Measurements from ENCODE around the gene CBLC. TPM values are rescaled to one million over a fixed set of nuclear protein-coding genes. Genes with fewer than 3 reads are reported as not detected.

Gene CBLC, protein sequence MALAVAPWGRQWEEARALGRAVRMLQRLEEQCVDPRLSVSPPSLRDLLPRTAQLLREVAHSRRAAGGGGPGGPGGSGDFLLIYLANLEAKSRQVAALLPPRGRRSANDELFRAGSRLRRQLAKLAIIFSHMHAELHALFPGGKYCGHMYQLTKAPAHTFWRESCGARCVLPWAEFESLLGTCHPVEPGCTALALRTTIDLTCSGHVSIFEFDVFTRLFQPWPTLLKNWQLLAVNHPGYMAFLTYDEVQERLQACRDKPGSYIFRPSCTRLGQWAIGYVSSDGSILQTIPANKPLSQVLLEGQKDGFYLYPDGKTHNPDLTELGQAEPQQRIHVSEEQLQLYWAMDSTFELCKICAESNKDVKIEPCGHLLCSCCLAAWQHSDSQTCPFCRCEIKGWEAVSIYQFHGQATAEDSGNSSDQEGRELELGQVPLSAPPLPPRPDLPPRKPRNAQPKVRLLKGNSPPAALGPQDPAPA
- 1.3 and 1.8 TPM in 2 replicates for total RNA-seq

GRCh38 chr19:44777715-44778347 is at the start of gene CBLC:
Gene CBLC, plus strand, starts transcription at chr19:44777890. Its CDS starts 42 bp downstream, at chr19:44777932.

GRCh38 chr19:44748426-44749254 is 29.1 kb upstream of the CBLC start, which contains the start of gene BCL3:
Gene BCL3, plus strand, starts transcription at chr19:44748708. Its CDS starts 83 bp downstream, at chr19:44748791.

GRCh38 chr19:44808463-44809371 is 31.0 kb downstream of the CBLC start, which contains the start of gene BCAM:
Gene BCAM, plus strand, starts transcription at chr19:44809103. Its CDS starts 22 bp downstream, at chr19:44809125.

DNA sequence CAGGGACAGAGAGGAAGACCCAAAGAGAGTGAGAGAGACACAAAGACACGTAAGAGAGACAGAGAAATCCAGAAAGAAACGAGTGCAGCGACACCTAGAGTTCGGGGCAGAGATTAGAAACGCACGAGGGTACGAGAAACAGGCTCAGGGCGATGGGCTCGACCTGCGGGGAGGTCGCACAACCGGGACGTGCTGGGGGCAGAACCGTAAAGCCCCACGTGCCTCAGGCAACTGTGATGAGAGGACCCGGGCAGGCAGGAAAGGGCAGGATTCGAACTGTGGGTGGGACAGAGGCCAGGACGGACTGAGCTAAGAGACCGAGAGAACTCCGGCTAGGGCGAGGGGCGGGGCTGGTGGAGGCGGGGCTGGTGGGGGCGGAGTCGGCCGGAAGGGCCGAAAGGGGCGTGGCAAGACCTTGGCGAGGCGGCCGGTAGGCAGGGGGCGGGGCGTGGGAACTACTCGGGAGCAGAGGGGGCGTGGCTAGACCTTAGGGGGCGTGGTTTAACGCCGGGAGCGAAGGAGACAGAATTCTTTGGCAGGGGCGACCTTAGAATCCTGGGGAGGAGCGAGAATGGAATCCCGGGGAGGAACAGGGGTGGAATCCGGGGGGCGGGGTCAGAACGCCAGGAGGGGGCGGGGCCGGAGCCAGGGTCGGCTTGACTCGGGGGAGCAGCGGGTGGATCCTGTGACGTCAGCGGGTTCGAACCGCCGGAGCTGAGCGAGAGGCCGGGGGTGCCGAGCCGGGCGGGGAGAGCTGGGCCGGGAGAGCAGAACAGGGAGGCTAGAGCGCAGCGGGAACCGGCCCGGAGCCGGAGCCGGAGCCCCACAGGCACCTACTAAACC is 68.1 kb downstream of the CBLC start, which contains the start of gene NECTIN2:
TSS of gene NECTIN2 (plus strand) at position 686 of the 843 bp plus-strand sequence. CDS start 229 bp downstream, outside the sequence.

Other genes with a start within 250 kb of the CBLC start
- not detected in 2 replicates for gene CEACAM20, start 248.2 kb upstream of the CBLC start, total RNA-seq
- 2.9 TPM in 1 of 2 replicates, not detected in the other for gene IGSF23, start 164.3 kb upstream of the CBLC start, total RNA-seq
- 137 and 176 TPM in 2 replicates for gene PVR, start 134.0 kb upstream of the CBLC start, total RNA-seq
- 2.1 and 3.9 TPM in 2 replicates for gene CEACAM19, start 106.4 kb upstream of the CBLC start, total RNA-seq
- gene CEACAM16, start 78.7 kb upstream of the CBLC start, total RNA-seq: not detected in 2 replicates
- gene BCL3, start 29.2 kb upstream of the CBLC start, total RNA-seq: 29.3 and 52.2 TPM in 2 replicates
- 8.5 and 205 TPM in 2 replicates for gene BCAM, start 31.2 kb downstream of the CBLC start, total RNA-seq
- 287 and 362 TPM in 2 replicates for gene NECTIN2, start 68.4 kb downstream of the CBLC start, total RNA-seq
- 52.9 and 155 TPM in 2 replicates for gene TOMM40, start 113.4 kb downstream of the CBLC start, total RNA-seq
- gene APOE, start 127.9 kb downstream of the CBLC start, total RNA-seq: 12.2 and 158 TPM in 2 replicates
- 6.2 and 10.8 TPM in 2 replicates for gene APOC1, start 136.7 kb downstream of the CBLC start, total RNA-seq
- not detected in 2 replicates for gene APOC4, start 164.3 kb downstream of the CBLC start, total RNA-seq
- not detected in 2 replicates for gene APOC2, start 168.2 kb downstream of the CBLC start, total RNA-seq
- gene CLPTM1, start 177.5 kb downstream of the CBLC start, total RNA-seq: 127 and 130 TPM in 2 replicates
- 20.0 and 35.9 TPM in 2 replicates for gene RELB, start 223.6 kb downstream of the CBLC start, total RNA-seq

Data from mesangial cell (primary cell).